Measurements from ENCODE around the gene CD177. TPM values are rescaled to one million over a fixed set of nuclear protein-coding genes. Genes with fewer than 3 reads are reported as not detected.

CD177 gene
- total RNA-seq = under 1 TPM in 3 of 4 donors, not detected in 1; 0.15 to 0.72 (median 0.17) TPM
- 0.02 TPM for polyA plus RNA-seq
- long read RNA-seq, donor 1, partial matches to known transcripts = 0 of 1 reads
- long read RNA-seq, donor 1, other reads (novel, unspliced or antisense) = 0 of 1 reads
- long read RNA-seq, donor 2 = 0 reads
- long read RNA-seq, donor 3, partial matches to known transcripts = 0 of 4 reads
- long read RNA-seq, donor 3, other reads (novel, unspliced or antisense) = 1 of 4 reads
- long read RNA-seq, donor 4 = 0 reads

GRCh38 chr19:43353606-43354304, at the start of gene CD177:
CD177 (plus strand) TSS chr19:43353686; CDS start chr19:43353715, 29 bp downstream.
- Histone ChIP-seq H3K9me3 (ENCODE audit: control insufficient read depth, low read length) (no peaks in the 10 kb centered on the region), H3K27ac (ENCODE audit: low read length) (no peak within 1 kb of the TSS), H3K27me3 (ENCODE audit: control insufficient read depth, insufficient read depth) (no peaks in the 10 kb centered on the region), H3K4me1 (ENCODE audit: control insufficient read depth, insufficient read depth, low read length) (no peaks in the 10 kb centered on the region), H3K4me3 (ENCODE audit: low read length) (no peak within 1 kb of the TSS)
- no peak for DNase-seq
- intact Hi-C loops (cut with DNase I) = no loop called here
- 49% methylated on average over 27 of the region's 27 CpGs for WGBS
- no peak for ATAC-seq

GRCh38 chr19:43305642-43306041, 47.8 kb upstream of the CD177 start:
- no peaks in the 10 kb centered on the region for H3K4me1 ChIP-seq (ENCODE audit: control insufficient read depth, insufficient read depth, low read length)
- H3K27me3 ChIP-seq (ENCODE audit: control insufficient read depth, insufficient read depth) = no peaks in the 10 kb centered on the region
- ATAC-seq = no peak
- WGBS = 51% methylated on average over 5 of the region's 5 CpGs
- no peak overlapping the region for H3K4me3 ChIP-seq (ENCODE audit: low read length)
- intact Hi-C loops (cut with DNase I) = no loop called here
- H3K27ac ChIP-seq (ENCODE audit: low read length) = no peak overlapping the region
- no peak for DNase-seq
- no peaks in the 10 kb centered on the region for H3K9me3 ChIP-seq (ENCODE audit: control insufficient read depth, low read length)

GRCh38 chr19:43306097-43306496, 47.4 kb upstream of the CD177 start:
- Histone ChIP-seq H3K27ac (ENCODE audit: low read length) (no peak overlapping the region), H3K4me1 (ENCODE audit: control insufficient read depth, insufficient read depth, low read length) (no peaks in the 10 kb centered on the region), H3K27me3 (ENCODE audit: control insufficient read depth, insufficient read depth) (no peaks in the 10 kb centered on the region), H3K4me3 (ENCODE audit: low read length) (no peak overlapping the region), H3K9me3 (ENCODE audit: control insufficient read depth, low read length) (no peaks in the 10 kb centered on the region)
- ATAC-seq (no peak), DNase-seq (no peak)
- WGBS = 68% methylated on average over 1 of the region's 1 CpG
- intact Hi-C loops (cut with DNase I) = no loop called here

- H3K27ac ChIP-seq (ENCODE audit: low read length) = no peak overlapping the region
- 52% methylated on average over 5 of the region's 5 CpGs for WGBS
- no peak for DNase-seq
- intact Hi-C loops (cut with DNase I) = no loop called here
- no peak for ATAC-seq
- no peaks in the 10 kb centered on the region for H3K27me3 ChIP-seq (ENCODE audit: control insufficient read depth, insufficient read depth)
- H3K4me3 ChIP-seq (ENCODE audit: low read length) = no peak overlapping the region
- no peaks in the 10 kb centered on the region for H3K9me3 ChIP-seq (ENCODE audit: control insufficient read depth, low read length)
- H3K4me1 ChIP-seq (ENCODE audit: control insufficient read depth, insufficient read depth, low read length) = no peaks in the 10 kb centered on the region
Observed at GRCh38 chr19:43308244-43308815, 45.2 kb upstream of the CD177 start.

GRCh38 chr19:43309466-43309865, 44.0 kb upstream of the CD177 start:
- 66% methylated on average over 4 of the region's 4 CpGs for WGBS
- H3K9me3 ChIP-seq (ENCODE audit: control insufficient read depth, low read length) = no peaks in the 10 kb centered on the region
- H3K27me3 ChIP-seq (ENCODE audit: control insufficient read depth, insufficient read depth) = no peaks in the 10 kb centered on the region
- H3K4me3 ChIP-seq (ENCODE audit: low read length) = no peak overlapping the region
- DNase-seq = no peak
- no peak overlapping the region for H3K27ac ChIP-seq (ENCODE audit: low read length)
- intact Hi-C loops (cut with DNase I) = no loop called here
- no peaks in the 10 kb centered on the region for H3K4me1 ChIP-seq (ENCODE audit: control insufficient read depth, insufficient read depth, low read length)
- ATAC-seq = no peak

GRCh38 chr19:43310221-43310620, 43.3 kb upstream of the CD177 start:
- no peaks in the 10 kb centered on the region for H3K27me3 ChIP-seq (ENCODE audit: control insufficient read depth, insufficient read depth)
- no peaks in the 10 kb centered on the region for H3K4me1 ChIP-seq (ENCODE audit: control insufficient read depth, insufficient read depth, low read length)
- ATAC-seq (no peak), DNase-seq (no peak)
- no peak overlapping the region for H3K27ac ChIP-seq (ENCODE audit: low read length)
- no peaks in the 10 kb centered on the region for H3K9me3 ChIP-seq (ENCODE audit: control insufficient read depth, low read length)
- 80% methylated on average over 3 of the region's 3 CpGs for WGBS
- no peak overlapping the region for H3K4me3 ChIP-seq (ENCODE audit: low read length)
- intact Hi-C loops (cut with DNase I) = no loop called here

GRCh38 chr19:43311256-43311655, 42.2 kb upstream of the CD177 start:
- WGBS = 78% methylated on average over 6 of the region's 6 CpGs
- no peaks in the 10 kb centered on the region for H3K4me1 ChIP-seq (ENCODE audit: control insufficient read depth, insufficient read depth, low read length)
- intact Hi-C loops (cut with DNase I) = no loop called here
- ATAC-seq = no peak
- no peaks in the 10 kb centered on the region for H3K9me3 ChIP-seq (ENCODE audit: control insufficient read depth, low read length)
- H3K4me3 ChIP-seq (ENCODE audit: low read length) = no peak overlapping the region
- no peaks in the 10 kb centered on the region for H3K27me3 ChIP-seq (ENCODE audit: control insufficient read depth, insufficient read depth)
- H3K27ac ChIP-seq (ENCODE audit: low read length) = no peak overlapping the region
- no peak for DNase-seq

- Histone ChIP-seq H3K27me3 (ENCODE audit: control insufficient read depth, insufficient read depth) (no peaks in the 10 kb centered on the region), H3K4me1 (ENCODE audit: control insufficient read depth, insufficient read depth, low read length) (no peaks in the 10 kb centered on the region), H3K9me3 (ENCODE audit: control insufficient read depth, low read length) (no peaks in the 10 kb centered on the region), H3K4me3 (ENCODE audit: low read length) (no peak overlapping the region), H3K27ac (ENCODE audit: low read length) (no peak overlapping the region)
- DNase-seq (no peak), ATAC-seq (no peak)
- WGBS = 68% methylated on average over 2 of the region's 2 CpGs
- intact Hi-C loops (cut with DNase I) = no loop called here
Observed at GRCh38 chr19:43311706-43312105, 41.8 kb upstream of the CD177 start.

- no peaks in the 10 kb centered on the region for H3K27me3 ChIP-seq (ENCODE audit: control insufficient read depth, insufficient read depth)
Observed at GRCh38 chr19:43313711-43314495, 39.6 kb upstream of the CD177 start.

GRCh38 chr19:43315851-43316250, 37.6 kb upstream of the CD177 start:
- no peak overlapping the region for H3K4me3 ChIP-seq (ENCODE audit: low read length)
- H3K9me3 ChIP-seq (ENCODE audit: control insufficient read depth, low read length) = no peaks in the 10 kb centered on the region
- ATAC-seq = no peak

More at GRCh38 chr19:43313711-43314495, 39.6 kb upstream of the CD177 start:
- ATAC-seq = no peak
- Histone ChIP-seq H3K4me1 (ENCODE audit: control insufficient read depth, insufficient read depth, low read length) (no peaks in the 10 kb centered on the region), H3K4me3 (ENCODE audit: low read length) (no peak overlapping the region), H3K27ac (ENCODE audit: low read length) (no peak overlapping the region), H3K9me3 (ENCODE audit: control insufficient read depth, low read length) (no peaks in the 10 kb centered on the region)
- no peak for DNase-seq
- intact Hi-C loops (cut with DNase I) = no loop called here
- 82% methylated on average over 12 of the region's 12 CpGs for WGBS

More at GRCh38 chr19:43315851-43316250, 37.6 kb upstream of the CD177 start:
- no peak overlapping the region for H3K27ac ChIP-seq (ENCODE audit: low read length)
- no peaks in the 10 kb centered on the region for H3K4me1 ChIP-seq (ENCODE audit: control insufficient read depth, insufficient read depth, low read length)
- WGBS = 82% methylated on average over 15 of the region's 15 CpGs
- intact Hi-C loops (cut with DNase I) = no loop called here
- H3K27me3 ChIP-seq (ENCODE audit: control insufficient read depth, insufficient read depth) = no peaks in the 10 kb centered on the region
- no peak for DNase-seq
